Naive B cell (primary cell): ENCODE data around the gene DNM3. TPM values are rescaled to one million over a fixed set of nuclear protein-coding genes. Genes with fewer than 3 reads are reported as not detected.

ENCODE experiments used
- ATAC-seq, 2 donors: fragments of 150-1000 bp; cut with Tn5 transposase; 2 replicates each; pipeline ENCODE4 v1.10.0; 2021; ENCODE audit warnings: low read depth in 2 of 2, mild to moderate bottlenecking in 2 of 2, moderate library complexity in 2 of 2
- DNase-seq: peaks from one replicate; pipeline ENCODE4 v3.0.0; 2022
- H3K27ac Mint-ChIP-seq, 6 donors: one replicate each; pipeline ENCODE4 v1.8.0; 2020 to 2022; ENCODE audit warnings: mild to moderate bottlenecking in 6 of 6, mixed read lengths in 6 of 6, moderate library complexity in 5 of 6, inconsistent platforms in 2 of 6
- H3K27me3 Mint-ChIP-seq, 3 donors: one replicate each; pipeline ENCODE4 v1.8.0; 2021 to 2022; ENCODE audit warnings: mixed read lengths in 3 of 3, mild to moderate bottlenecking in 1 of 3
- H3K36me3 Mint-ChIP-seq, 2 donors: one replicate each; pipeline ENCODE4 v1.8.0; 2020 to 2022; ENCODE audit warnings: mixed read lengths in 2 of 2, inconsistent platforms in 1 of 2, mild to moderate bottlenecking in 1 of 2
- H3K4me1 Mint-ChIP-seq, 3 donors: one replicate each; pipeline ENCODE4 v1.8.0; 2020 to 2022; ENCODE audit warnings: mixed read lengths in 3 of 3, inconsistent platforms in 1 of 3, mild to moderate bottlenecking in 1 of 3, moderate library complexity in 1 of 3
- H3K4me3 Mint-ChIP-seq, 8 donors: one replicate each; pipeline ENCODE4 v1.8.0; 2020 to 2022; ENCODE audit warnings: mild to moderate bottlenecking in 8 of 8, mixed read lengths in 8 of 8, moderate library complexity in 8 of 8, inconsistent platforms in 2 of 8
- H3K9me3 Mint-ChIP-seq, 7 donors: one replicate each; pipeline ENCODE4 v1.8.0; 2020 to 2022; ENCODE audit warnings: mixed read lengths in 7 of 7, mild to moderate bottlenecking in 5 of 7, inconsistent platforms in 2 of 7, moderate library complexity in 1 of 7
- polyA plus RNA-seq, 6 donors: library from polyadenylated mRNA; unstranded; fragments of 300-500 nt; fragmentation: Illumina TruSeq; gene quantifications; one replicate each; pipeline ENCODE4 v1.2.3, GENCODE V29; 2021; ENCODE audit warnings: low read depth in 6 of 6

The DNM3 gene
- polyA plus RNA-seq, 6 donors from 2014 or later, result 0.32 to 6.6 (median 0.57) TPM

DNA sequence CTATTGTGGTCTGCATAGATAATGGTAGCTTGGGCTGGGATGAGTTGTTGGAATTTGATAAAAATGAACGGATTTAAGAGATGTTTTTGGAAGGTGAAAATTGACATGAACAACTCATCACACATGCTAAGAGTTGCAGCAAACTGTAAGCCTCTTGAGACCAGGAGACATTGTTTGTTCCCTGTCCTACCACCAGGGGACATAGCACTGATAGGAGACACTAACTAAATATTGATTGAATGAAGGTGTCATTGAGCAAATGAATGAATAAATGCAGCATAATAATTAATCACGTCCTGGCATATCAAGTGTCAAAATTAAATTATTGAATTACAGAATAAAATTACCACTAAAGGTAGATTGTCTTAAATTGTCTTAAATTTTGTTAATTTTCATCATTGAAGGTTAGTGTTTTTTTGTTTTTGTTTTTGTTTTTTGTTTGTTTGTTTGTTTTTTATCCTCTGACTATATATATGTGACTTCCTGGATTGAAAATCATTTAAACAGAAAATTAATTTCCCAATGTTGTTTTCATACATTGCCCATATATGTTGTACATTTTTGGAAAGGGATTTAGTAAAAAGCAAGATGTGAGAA is 293.9 kb downstream of the DNM3 start:
- Mint-ChIP-seq H3K27me3 (no peaks in the 10 kb centered on the region), H3K27ac (peak overlapping the region in 1 of 6 donors; percentile 3), H3K9me3 (no peaks in the 10 kb centered on the region), H3K36me3 (no peaks in the 10 kb centered on the region), H3K4me3 (no peak overlapping the region), H3K4me1 (peaks cover 5 to 16% (median 10%) of the 10 kb centered on the region in 3 donors)
- DNase-seq (peak; percentile 23), ATAC-seq (peak in 1 of 2 donors; percentile 55)

- ATAC-seq, result no peak
- H3K27me3 Mint-ChIP-seq, result no peaks in the 10 kb centered on the region
- H3K4me1 Mint-ChIP-seq, result peaks cover 5 to 16% (median 10%) of the 10 kb centered on the region in 3 donors
- H3K4me3 Mint-ChIP-seq, result no peak overlapping the region
- H3K9me3 Mint-ChIP-seq, result no peaks in the 10 kb centered on the region
- H3K36me3 Mint-ChIP-seq, result no peaks in the 10 kb centered on the region
- peak overlapping the region in 1 of 6 donors; percentile 18 for H3K27ac Mint-ChIP-seq
- no peak for DNase-seq
These were observed 294.8 kb downstream of the DNM3 start for GRCh38 chr1:172135978-172136610.

DNA sequence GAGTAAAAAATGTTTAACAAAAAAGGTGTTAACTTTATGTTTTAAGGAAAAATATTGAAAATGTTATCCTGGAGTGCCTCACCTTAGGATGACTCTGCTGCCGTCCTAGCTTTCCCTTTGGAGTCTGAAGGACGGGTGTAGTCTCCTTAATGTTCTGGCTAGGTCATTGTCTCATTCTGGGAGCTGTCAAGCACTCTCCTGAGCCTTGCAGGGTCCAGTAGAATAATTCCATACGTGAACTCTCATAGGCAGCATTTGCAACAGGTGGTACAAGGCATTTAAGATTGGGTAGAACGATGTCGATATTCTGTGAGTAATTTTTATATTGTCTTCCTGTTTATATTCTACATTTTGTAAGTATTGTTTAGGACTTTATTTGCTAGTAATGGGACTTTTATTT is 295.6 kb downstream of the DNM3 start:
- Mint-ChIP-seq H3K27me3 (no peaks in the 10 kb centered on the region), H3K9me3 (no peaks in the 10 kb centered on the region), H3K27ac (no peak overlapping the region), H3K36me3 (no peaks in the 10 kb centered on the region), H3K4me3 (no peak overlapping the region), H3K4me1 (peaks cover 5 to 16% (median 10%) of the 10 kb centered on the region in 3 donors)
- no peak for DNase-seq
- no peak for ATAC-seq

- Mint-ChIP-seq H3K9me3 (no peaks in the 10 kb centered on the region), H3K36me3 (no peaks in the 10 kb centered on the region), H3K27ac (no peak overlapping the region), H3K4me3 (no peak overlapping the region), H3K4me1 (peaks cover 5 to 16% (median 10%) of the 10 kb centered on the region in 3 donors), H3K27me3 (no peaks in the 10 kb centered on the region)
- no peak for ATAC-seq
- no peak for DNase-seq
These were observed 296.6 kb downstream of the DNM3 start for GRCh38 chr1:172137703-172138454.

DNA sequence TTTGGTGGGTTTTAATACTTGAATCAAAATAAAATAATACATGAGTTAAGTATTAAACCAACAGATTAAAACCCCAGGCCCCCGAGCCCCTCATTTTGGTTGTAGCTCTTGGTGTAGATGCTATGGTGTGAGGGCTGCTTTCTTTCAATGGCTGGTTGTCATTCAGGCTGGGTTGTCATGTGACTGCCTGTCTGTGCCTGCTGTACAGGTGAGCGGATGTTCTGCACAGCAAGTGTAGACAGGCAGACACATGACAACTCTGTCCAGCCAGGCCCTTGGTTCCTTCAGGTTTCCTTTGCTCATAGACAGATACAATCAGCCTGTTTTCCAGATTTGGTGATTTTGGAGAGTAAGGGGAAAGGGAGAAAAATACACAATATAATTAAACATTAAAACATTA is 297.3 kb downstream of the DNM3 start:
- ATAC-seq, result no peak

DNA sequence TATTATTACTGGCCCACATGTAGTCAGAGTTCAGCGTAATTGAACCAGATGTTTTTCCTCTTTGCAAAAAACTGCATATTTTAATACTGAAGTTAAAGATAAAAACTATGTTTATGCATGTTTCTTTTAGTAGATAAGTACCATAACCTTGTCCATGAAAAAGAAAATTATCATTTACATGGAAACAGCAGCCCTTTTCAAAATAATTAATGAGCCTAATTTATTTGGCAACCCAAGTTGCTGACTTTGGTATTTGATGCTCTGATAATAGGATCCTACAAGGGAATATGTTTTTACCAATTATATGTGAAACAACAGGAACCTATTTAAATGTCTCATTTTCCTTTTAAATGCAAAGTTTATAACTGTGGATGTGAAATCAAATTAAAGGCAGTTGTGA is 297.9 kb downstream of the DNM3 start:
- peaks cover 5 to 7% (median 7%) of the 10 kb centered on the region in 3 donors for H3K4me1 Mint-ChIP-seq
- ATAC-seq (no peak), DNase-seq (no peak)
- H3K27ac Mint-ChIP-seq, result no peak overlapping the region
- no peaks in the 10 kb centered on the region for H3K36me3 Mint-ChIP-seq
- no peaks in the 10 kb centered on the region for H3K27me3 Mint-ChIP-seq
- no peak overlapping the region for H3K4me3 Mint-ChIP-seq
- H3K9me3 Mint-ChIP-seq, result no peaks in the 10 kb centered on the region

More for the DNA sequence above, 297.3 kb downstream of the DNM3 start:
- Mint-ChIP-seq H3K4me1 (peaks cover 5 to 12% (median 10%) of the 10 kb centered on the region in 3 donors), H3K27ac (no peak overlapping the region), H3K9me3 (no peaks in the 10 kb centered on the region), H3K4me3 (no peak overlapping the region), H3K27me3 (no peaks in the 10 kb centered on the region), H3K36me3 (no peaks in the 10 kb centered on the region)
- no peak for DNase-seq

DNA sequence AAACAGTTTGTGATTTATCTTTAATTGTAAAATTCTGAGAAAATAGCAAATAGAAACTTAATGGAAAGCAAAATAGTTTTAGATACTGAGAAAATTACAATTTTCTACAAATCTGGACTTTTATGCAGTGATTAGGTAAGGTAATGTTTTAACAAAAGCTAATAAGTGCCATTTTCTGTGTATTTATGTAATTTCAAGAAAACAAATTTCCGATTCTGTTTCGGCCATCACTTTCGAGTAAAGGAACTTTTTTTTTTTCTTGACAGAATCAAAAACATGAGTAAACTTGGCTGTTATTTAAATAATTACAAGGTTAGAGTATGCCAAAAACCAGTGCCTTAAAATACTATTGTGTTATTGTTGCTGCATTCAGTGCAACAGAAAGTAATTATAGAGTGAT is 298.8 kb downstream of the DNM3 start:
- no peak for ATAC-seq
- no peak for DNase-seq
- Mint-ChIP-seq H3K36me3 (no peaks in the 10 kb centered on the region), H3K9me3 (no peaks in the 10 kb centered on the region), H3K4me1 (peaks cover under 1 to 1% (median under 1%) of the 10 kb centered on the region in 3 donors), H3K27ac (no peak overlapping the region), H3K27me3 (no peaks in the 10 kb centered on the region), H3K4me3 (no peak overlapping the region)

- Mint-ChIP-seq H3K9me3 (no peaks in the 10 kb centered on the region), H3K27me3 (no peaks in the 10 kb centered on the region), H3K4me3 (no peak overlapping the region), H3K27ac (no peak overlapping the region), H3K4me1 (peaks cover 0 to 5% (median 4%) of the 10 kb centered on the region in 3 donors), H3K36me3 (no peaks in the 10 kb centered on the region)
- ATAC-seq, result no peak
- DNase-seq, result no peak
These were observed 299.3 kb downstream of the DNM3 start for GRCh38 chr1:172140591-172140990.

- no peaks in the 10 kb centered on the region for H3K36me3 Mint-ChIP-seq
- no peak overlapping the region for H3K4me3 Mint-ChIP-seq
- no peaks in the 10 kb centered on the region for H3K9me3 Mint-ChIP-seq
- ATAC-seq (no peak), DNase-seq (no peak)
- peaks cover 0 to 5% (median 4%) of the 10 kb centered on the region in 3 donors for H3K4me1 Mint-ChIP-seq
- no peak overlapping the region for H3K27ac Mint-ChIP-seq
- H3K27me3 Mint-ChIP-seq, result no peaks in the 10 kb centered on the region
These were observed 300.1 kb downstream of the DNM3 start for GRCh38 chr1:172141341-172141881.

DNA sequence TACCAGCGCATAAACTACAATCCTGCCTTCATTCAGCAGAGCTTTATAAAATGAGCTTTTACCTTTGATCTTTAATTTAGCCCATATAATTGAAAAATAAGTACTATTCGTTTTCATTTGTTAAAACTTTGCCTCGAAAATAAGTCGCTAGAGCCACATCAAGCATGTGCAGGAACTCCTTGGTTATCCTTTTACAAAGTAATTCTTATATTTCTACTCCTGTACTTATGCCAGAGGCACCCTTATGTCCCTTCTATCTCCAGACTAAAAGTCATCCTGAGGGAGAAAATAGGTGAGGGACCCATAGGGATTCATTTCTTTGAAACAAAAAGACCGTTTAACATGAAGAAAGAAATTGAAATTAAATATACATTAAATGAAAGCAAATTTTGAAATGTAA is 301.0 kb downstream of the DNM3 start:
- Mint-ChIP-seq H3K9me3 (no peaks in the 10 kb centered on the region), H3K27ac (no peak overlapping the region), H3K4me1 (peaks cover 0 to 5% (median 4%) of the 10 kb centered on the region in 3 donors), H3K27me3 (no peaks in the 10 kb centered on the region), H3K36me3 (no peaks in the 10 kb centered on the region), H3K4me3 (no peak overlapping the region)
- ATAC-seq (no peak), DNase-seq (no peak)

DNA sequence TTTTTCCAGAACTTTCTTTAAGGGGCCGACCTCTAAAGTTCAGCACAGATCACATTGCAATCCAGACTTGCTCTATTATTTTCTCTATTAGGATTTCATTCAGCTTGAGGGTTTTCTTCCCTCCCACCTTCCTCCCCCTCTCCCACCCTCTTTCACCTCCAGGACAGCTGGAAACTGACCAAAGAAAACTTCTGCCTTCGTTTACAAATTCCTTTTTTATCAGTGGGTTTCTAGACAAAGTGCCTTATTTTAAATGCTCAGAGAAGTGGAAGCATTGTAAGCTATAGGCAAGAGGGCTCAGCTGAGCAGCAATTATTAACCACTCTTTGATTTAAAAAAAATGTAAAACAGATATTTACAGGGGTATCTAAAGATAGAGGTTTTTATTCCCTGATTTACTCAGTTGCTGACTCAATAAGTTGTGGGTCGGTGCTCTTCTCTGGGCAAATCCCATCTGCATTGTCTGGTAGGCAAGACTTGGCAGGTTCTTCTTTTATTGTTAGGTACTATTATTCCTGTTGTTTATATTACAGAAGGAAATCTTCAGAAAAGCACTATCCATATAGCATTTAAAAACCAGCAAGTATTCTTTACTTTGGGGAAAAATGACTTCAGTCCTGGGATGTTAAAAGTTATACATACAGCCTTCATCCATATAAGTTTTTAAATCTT is 302.2 kb downstream of the DNM3 start:
- Mint-ChIP-seq H3K9me3 (no peaks in the 10 kb centered on the region), H3K4me1 (peaks cover 0 to 5% (median 4%) of the 10 kb centered on the region in 3 donors), H3K4me3 (no peak overlapping the region), H3K27ac (no peak overlapping the region), H3K36me3 (no peaks in the 10 kb centered on the region), H3K27me3 (no peaks in the 10 kb centered on the region)
- no peak for ATAC-seq
- DNase-seq, result no peak

- peak overlapping the region in 2 of 6 donors; percentile 59 to 87 for H3K27ac Mint-ChIP-seq
- peaks cover 0 to 5% (median 4%) of the 10 kb centered on the region in 3 donors for H3K4me1 Mint-ChIP-seq
- H3K9me3 Mint-ChIP-seq, result no peaks in the 10 kb centered on the region
- ATAC-seq (no peak), DNase-seq (no peak)
- no peak overlapping the region for H3K4me3 Mint-ChIP-seq
- H3K36me3 Mint-ChIP-seq, result no peaks in the 10 kb centered on the region
- H3K27me3 Mint-ChIP-seq, result no peaks in the 10 kb centered on the region
These were observed 303.3 kb downstream of the DNM3 start for GRCh38 chr1:172144445-172145061.

DNA sequence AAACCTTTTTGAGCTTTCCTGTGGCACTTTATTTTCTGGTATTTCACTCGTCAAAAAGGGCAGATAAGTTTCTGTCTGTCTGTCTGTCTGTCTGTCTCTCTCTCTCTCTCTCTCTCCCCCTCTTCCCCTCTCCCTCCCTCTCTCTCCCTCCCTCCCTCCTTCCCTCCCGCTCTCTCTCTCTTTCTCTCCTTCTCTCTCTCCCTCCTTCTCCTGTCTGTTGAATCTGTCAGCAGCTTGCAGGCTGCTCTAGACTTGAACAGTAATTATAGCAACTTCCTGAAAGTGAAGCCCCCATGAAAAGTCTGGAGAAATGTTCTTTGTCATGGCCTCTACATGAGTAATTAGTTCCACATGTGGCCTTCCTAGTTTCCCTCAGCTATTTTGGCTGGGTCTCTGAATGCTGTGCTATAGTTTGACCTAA is 303.9 kb downstream of the DNM3 start:
- no peaks in the 10 kb centered on the region for H3K27me3 Mint-ChIP-seq
- no peaks in the 10 kb centered on the region for H3K9me3 Mint-ChIP-seq
- no peak for DNase-seq
- no peak overlapping the region for H3K4me3 Mint-ChIP-seq
- ATAC-seq, result no peak
- H3K4me1 Mint-ChIP-seq, result peaks cover 0 to 5% (median 4%) of the 10 kb centered on the region in 3 donors
- H3K27ac Mint-ChIP-seq, result peak overlapping the region in 3 of 6 donors; percentile 59 to 77 (median 60)
- no peaks in the 10 kb centered on the region for H3K36me3 Mint-ChIP-seq
